AG10803 (cell line): ENCODE measurements around the gene RFX4.

ENCODE experiments used
- DNase-seq: peaks from one replicate; pipeline ENCODE4 v3.0.0; 2010; ENCODE audit warnings: low read depth
- H3K4me3 ChIP-seq: 2 replicates; pipeline ENCODE4 v1.5.1; 2011; ENCODE audit warnings: mild to moderate bottlenecking, low read length, control low read depth
- TF ChIP-seq, protein P1 (sequence below): conservative IDR thresholded peaks from 2 replicates; pipeline ENCODE4 v1.5.1; 2011; ENCODE audit warnings: mild to moderate bottlenecking, low read length, control low read depth, inconsistent platforms

Gene RFX4

DNA sequence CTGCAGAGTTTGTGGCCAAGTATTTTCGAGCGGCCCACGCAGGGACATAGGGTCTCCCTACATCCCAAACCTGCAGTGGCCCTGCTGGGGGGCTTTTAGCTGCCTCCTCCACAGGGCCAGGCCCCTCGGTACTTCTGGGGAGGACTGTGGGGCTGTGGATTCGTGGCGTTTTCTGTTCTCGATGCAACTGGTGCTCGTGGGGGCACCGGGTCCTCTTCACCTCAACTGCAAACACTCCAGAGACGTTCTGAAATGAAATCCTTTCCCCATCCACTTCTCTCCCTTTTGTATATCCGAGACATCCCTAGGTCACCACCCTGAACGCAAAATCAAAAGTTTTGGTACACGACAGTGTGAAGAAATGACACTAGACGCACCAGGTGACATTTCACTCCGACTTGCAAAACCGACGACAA, 2.3 kb downstream of the RFX4 start:
- no peak overlapping the region for H3K4me3 ChIP-seq
- TF ChIP-seq, protein P1, sequence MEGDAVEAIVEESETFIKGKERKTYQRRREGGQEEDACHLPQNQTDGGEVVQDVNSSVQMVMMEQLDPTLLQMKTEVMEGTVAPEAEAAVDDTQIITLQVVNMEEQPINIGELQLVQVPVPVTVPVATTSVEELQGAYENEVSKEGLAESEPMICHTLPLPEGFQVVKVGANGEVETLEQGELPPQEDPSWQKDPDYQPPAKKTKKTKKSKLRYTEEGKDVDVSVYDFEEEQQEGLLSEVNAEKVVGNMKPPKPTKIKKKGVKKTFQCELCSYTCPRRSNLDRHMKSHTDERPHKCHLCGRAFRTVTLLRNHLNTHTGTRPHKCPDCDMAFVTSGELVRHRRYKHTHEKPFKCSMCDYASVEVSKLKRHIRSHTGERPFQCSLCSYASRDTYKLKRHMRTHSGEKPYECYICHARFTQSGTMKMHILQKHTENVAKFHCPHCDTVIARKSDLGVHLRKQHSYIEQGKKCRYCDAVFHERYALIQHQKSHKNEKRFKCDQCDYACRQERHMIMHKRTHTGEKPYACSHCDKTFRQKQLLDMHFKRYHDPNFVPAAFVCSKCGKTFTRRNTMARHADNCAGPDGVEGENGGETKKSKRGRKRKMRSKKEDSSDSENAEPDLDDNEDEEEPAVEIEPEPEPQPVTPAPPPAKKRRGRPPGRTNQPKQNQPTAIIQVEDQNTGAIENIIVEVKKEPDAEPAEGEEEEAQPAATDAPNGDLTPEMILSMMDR = no peak
- no peak for DNase-seq

DNA sequence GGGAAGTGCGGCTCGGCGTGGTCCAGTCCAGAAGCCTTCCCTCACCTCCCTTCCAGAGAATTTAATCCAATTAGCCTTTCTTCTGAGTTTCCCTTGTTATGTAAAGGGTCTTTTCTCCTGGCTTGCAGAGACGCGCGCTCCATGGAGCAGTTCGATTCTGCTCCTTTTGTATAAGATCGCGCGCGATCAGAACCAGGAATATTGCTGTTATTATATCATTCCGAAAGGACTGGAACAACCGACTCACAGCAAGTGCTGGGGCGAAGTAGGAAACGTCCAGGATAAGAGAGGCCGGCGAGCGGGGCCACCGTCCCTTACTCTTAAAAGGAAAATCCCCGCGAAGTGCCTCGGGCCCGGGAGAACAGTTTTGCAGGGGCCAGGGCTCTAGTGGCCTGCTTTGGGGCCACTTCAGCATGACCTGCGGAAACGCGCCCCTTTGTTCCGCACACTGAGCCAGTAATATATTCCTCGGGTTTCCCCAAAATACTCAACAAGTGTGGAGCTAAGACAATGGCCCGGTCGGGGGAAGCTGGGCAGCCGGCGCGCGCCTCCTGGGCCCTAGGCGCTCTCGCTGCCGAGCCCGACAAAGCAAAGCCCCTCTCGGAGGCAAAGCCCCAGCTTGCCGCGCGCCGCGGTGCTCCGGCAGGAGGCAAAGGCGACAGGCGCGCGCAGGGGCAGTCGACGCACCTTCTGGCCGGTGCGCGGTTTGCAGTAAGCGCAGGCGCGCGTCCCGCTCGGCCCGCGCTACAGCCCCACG, 2.9 kb downstream of the RFX4 start:
- TF ChIP-seq, protein P1 = no peak
- no peak overlapping the region for H3K4me3 ChIP-seq
- DNase-seq = no peak

DNA sequence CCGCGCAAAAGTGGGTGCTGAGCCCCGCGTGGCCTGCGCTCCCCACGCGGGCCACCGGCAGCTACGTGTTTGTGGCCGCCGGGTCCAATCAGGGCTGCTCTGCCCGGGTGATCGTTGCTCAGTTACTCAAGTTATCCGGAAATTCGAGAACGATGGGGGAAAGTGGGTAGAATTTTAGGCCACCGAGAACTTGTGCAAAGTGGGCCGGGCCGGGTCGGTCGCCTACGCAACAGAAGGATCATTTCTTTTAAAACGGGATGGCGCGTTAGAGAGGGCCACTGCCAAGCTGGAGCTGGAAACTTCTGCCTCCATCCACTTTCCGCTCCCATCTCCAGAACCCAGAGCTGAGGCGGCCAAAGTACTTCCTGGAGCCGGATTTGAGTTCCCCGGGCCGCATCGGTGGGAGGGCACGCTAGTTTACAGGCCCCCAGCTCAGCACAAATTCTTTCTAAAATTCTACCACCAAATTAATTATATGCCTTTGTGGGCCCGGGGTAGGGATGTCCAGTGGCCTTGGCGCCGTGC, 3.5 kb downstream of the RFX4 start:
- TF ChIP-seq, protein P1 = no peak
- no peak for DNase-seq
- no peak overlapping the region for H3K4me3 ChIP-seq

DNA sequence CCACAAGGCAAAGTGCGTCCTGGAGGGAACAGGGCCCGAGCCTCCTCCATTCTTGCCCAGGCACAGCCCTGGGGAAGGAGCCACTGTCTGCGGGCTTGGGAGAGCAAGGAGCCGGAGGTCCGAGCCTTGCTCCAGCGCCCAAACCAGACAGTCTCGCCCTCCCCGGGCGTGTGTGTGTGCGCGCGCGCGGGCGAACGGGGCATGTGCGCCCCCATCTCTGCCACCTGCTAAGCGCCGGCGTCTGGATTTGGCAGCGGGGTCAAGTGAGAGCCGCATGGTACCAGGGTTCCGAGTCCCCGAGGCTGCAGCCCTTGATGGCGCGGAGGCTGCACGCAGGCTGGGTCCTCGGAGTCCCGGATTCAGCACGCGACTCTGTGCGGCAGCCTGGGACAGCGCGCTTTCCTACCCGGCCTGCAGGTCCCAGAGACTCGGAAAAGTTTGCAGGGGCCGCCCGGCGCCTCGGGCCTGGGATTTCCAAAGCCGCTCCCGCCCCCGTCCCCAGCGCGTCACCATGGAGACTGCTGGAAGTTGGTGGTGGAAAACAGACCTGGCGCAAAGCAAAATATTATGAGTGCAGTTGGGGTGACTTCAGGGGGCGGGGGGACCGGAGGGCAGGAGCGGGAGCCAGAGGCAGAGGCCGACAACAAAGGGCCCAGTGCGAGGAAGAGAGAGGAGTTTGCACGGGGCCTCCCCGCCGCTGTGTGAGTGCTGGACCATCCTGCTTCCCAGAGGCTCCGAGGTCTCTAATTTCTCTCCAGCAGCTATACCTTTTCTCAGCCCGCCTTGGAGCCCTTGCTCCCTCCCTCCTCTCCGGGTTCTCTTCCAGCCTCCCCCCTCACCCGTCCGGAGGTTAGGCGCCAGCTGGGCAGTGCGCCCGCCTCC, 4.2 kb downstream of the RFX4 start:
- no peak for DNase-seq
- TF ChIP-seq, protein P1 = no peak
- H3K4me3 ChIP-seq = no peak overlapping the region

DNA sequence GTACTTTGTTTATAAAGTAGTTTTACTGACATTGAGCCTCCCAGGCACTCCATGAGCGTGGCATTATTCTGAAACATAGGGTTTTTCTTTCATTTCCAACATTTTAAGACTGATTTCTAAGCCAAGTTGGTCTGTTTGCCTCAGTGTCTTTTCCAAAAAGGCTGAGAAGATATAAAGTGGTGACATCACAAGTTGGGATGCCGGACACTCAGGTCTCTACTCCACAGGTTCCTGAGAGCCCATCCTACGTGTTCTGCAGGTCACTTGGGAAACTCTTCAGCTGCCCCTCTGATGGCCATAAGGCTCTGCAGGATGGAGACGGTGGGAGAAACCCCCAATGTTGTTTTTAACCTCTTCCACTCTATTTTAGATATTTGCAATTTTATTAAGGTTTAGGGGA, 6.0 kb downstream of the RFX4 start:
- H3K4me3 ChIP-seq = no peak overlapping the region
- no peak for DNase-seq
- TF ChIP-seq, protein P1 = no peak

DNA sequence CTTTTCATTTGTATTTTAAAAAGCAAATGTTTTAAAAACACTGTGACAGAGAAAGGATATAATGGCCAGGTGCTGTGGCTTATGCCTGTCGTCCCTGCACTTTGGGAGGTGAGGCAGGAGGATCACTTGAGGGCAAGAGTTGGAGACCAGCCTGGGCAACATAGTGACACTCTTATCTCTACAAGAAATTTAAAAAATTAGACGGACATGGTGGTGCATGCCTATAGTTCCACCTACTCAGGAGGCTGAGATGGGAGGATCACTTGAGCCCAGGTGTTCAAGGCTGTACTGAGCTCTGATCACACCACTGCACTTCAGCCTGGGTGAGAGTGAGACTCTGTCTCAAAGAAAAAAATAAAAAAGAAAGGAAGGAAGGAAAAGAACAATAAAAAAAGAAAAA, 7.8 kb downstream of the RFX4 start:
- H3K4me3 ChIP-seq = no peak overlapping the region
- TF ChIP-seq, protein P1 = no peak
- no peak for DNase-seq
